AML-193 (cell line): ENCODE results near the gene FARS2.

Experiments used
- DNase-seq, 2 experiments: peaks; one replicate each; lab custom pipeline; 2025; lab: John Stamatoyannopoulos, UW

FARS2 gene

DNA sequence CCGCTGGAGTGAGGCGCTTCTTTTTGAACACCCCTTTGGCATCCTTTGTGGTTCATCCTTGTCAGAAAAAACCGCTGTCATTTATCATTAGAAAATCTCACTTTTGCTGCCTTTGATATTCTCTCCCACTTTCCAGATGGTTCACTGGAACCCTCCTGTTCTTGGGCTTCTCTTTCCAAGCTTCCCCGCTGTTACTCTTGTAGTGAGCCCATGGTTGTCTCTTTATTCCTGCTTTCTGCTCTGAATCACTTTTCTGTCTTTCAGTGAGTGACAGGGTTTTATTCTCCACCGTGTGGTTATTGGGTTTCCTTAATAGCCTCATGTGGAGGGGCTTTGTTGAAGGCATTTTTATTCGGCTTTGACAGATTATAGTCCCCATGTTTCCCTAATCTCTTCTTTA lies 117.0 kb downstream of the FARS2 start:
- DNase-seq = no peak

- peak; percentile 68 to 74 for DNase-seq
These were observed 118.4 kb downstream of the FARS2 start for GRCh38 chr6:5379647-5380242.

DNA sequence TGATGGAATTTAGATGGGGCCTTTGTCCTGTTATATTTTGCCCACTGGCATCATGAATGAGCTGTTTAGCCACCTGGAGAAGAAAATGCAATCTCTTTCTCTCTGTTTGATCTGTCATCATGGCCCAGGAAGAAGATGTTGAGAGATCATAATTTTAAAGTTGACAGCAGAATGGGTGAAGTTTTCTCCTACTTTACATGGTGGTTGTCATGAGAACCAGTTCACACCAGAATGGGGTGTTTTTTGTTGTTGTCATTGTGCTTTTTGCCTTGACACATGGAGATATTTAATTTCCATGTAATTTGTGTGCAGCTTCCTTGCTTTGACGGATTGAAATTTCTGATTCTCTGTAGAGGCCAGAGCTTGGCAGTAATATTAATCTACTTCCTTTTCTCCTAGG lies 122.5 kb downstream of the FARS2 start:
- no peak for DNase-seq

DNA sequence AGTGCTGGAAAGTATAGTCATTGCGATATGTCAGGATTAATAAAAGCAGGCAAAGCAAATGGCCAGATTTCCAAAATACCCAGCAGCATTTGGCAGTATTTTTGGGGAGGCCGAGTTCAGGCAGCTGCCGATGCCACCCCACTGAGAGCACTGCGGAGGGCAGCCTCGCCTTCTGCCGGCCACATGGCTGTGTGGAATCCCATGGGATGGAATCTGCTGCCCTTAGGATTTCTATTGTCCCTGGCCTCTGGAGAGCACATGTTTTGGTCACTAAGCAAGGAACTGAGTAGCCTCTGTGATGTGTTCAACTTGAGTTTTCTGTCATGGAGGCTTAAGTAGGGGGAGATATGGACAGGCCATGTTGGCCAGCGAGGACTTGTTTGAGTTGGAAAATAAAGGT lies 123.0 kb downstream of the FARS2 start:
- DNase-seq = no peak

DNA sequence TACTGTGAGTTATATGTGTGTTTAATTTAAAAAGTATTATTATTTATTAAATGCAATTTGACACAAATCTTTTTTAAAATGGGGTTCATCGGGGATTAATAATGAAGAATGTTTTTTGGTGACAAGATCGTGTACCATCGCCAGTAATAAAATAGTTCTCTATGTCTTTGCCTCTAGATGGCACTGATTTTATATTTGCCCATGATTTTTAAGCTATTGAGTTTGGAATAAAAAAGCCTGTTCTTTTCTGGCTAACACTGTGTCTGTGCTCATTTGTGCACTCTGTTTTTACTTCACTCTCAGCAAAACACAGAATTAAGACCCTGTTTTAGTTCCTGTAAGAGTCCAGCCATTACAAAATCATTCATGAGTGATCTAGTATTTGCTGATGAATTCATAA lies 127.0 kb downstream of the FARS2 start:
- no peak for DNase-seq

DNA sequence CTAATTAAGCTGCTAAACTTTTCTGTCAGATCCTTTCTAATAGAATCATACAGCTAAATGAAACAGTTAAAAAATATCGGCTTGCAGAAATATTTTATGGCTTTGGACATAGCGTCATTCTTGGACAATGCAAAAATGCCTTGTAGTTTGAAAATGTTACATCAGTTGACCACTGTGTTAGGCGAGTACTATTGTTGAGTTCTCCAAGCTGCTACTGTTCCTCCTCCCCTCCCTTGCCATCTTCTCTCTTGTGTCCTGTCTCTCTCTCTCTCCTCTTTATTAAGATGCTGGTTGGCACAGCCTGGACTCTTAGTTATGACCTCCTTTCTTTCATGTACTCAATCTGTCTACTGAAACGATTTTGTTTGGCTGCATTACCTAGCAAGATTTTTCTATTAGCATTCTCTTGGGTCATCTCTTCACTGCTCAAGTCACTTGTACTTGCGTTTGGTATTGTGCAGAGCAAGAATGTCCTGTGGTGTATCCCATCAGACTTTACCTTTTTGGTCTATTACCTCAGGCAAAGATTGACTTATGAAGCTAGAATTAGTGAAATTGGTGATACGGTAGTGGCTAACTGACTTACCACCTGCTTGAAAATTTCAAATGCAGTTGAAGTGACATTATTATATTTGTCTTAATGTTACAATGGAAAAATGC lies 127.9 kb downstream of the FARS2 start:
- no peak for DNase-seq

DNA sequence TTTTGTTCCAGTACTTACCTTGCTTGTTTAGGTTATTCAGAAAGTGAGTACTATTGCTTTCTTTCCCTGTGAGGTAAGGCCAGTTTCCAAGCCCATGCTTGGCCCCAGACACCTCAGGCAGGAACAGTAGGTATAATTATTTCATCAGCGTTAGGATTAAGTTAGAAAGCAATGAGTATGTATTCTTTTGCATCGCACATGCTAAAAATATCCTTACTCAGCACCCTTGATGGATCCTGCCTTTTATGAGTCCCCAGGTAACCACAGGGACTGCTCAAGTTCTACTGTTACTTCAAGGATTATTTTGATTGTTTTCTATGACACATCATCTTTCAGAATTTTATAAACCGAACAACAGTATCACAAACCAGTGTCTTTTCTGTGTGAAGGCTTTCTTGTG lies 128.9 kb downstream of the FARS2 start:
- DNase-seq = no peak

DNA sequence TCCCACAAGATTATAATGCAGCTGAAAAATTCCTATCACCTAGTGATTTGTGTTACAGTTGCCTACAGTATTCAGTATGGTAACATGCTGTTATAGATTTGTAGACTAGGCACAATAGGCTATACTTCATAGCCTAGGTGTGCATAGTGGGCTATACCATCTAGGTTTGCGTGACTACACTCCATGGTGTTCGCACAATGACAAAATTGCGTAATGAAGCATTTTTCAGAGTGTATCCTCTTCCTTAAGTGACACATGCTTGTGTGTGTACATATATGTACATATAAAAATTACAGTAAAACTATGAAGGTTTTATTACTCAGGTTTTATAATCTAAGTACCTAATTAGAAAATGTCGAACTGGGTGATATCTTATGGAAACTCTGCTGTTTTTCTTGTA lies 133.0 kb downstream of the FARS2 start:
- no peak for DNase-seq

GRCh38 chr6:5395719-5396118 lies 134.4 kb downstream of the FARS2 start:
- no peak for DNase-seq

DNA sequence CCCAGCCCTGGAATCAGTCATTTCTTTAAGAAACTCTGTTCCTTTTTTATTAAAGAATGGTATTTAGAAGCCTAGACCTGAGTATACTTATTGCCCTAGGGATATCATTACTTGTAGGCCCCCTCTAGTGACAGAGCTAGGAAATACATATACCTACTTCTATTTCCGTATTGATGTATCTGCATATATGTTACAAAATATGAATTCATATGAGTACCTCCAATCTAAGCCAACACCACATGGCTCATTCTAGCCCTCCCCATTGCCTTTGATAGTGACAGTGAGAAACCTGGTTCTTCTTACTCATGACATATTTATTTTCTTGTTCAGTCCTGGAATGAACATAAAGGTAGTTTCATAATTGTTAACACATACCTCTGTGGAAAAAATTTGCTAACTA lies 137.2 kb downstream of the FARS2 start:
- peak; percentile 86 to 89 for DNase-seq

DNA sequence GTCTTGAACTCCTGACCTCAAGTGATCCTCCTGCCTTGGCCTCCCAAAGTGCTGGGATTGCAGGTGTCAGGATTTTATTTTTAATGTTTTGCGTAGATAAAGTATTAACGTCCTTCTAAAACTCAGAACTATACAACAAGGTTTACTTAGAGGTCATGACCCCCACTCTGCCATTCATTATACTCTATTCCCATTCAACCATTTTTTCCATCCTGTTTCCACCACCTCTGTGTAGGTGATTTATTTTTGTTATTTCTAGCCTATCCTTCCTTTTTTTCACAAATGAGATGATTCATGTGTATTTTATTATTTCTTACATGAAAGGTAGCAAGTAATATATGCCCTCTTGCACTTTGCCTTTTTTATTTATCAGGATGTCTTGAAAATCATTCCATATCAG lies 138.1 kb downstream of the FARS2 start:
- DNase-seq = no peak

GRCh38 chr6:5401845-5402738 lies 140.8 kb downstream of the FARS2 start:
- peak; percentile 71 to 79 for DNase-seq

GRCh38 chr6:5403076-5403475 lies 141.8 kb downstream of the FARS2 start:
- no peak for DNase-seq

DNA sequence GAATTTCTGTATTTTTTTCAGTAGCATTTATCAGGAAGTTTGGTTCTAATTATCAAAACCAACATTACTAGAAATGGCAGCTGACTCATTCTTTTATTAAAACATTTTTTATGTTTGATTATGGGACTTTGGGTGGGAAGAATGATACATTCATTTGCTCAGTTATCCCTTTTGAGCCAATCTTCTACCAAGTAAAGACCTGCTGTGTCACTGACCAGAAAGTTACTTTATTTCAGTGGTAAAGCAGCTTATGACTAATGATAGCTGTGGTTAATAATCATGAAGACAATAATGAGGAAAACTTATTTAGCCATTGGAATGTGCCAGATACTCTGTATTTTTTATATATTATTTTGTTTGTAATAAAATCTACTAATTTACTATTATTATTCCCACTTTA lies 142.3 kb downstream of the FARS2 start:
- no peak for DNase-seq

DNA sequence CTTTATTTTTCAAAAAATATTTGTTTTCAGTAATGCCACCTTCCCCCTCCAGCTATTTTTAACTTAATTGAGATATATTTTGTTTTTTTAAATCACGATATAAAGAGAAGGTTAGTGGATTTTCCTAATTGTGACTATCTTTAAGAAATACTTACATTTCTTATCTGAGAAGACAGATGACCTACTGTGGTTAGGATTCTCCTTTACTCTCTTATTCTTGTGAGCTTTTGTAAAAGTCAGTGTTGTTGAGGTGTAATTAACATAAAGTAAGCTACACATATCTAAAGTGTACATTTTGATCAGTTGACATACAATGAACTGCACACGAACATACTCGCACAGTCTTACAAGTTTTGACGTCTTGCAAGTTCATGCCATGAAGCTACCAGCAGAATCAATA lies 144.7 kb downstream of the FARS2 start:
- DNase-seq = no peak

- no peak for DNase-seq
These were observed 150.1 kb downstream of the FARS2 start for GRCh38 chr6:5411414-5411813.

- DNase-seq = no peak
These were observed 150.7 kb downstream of the FARS2 start for GRCh38 chr6:5412017-5412416.

GRCh38 chr6:5412663-5413062 lies 151.3 kb downstream of the FARS2 start:
- DNase-seq = no peak

- no peak for DNase-seq
These were observed 154.9 kb downstream of the FARS2 start for GRCh38 chr6:5416250-5416649.

DNA sequence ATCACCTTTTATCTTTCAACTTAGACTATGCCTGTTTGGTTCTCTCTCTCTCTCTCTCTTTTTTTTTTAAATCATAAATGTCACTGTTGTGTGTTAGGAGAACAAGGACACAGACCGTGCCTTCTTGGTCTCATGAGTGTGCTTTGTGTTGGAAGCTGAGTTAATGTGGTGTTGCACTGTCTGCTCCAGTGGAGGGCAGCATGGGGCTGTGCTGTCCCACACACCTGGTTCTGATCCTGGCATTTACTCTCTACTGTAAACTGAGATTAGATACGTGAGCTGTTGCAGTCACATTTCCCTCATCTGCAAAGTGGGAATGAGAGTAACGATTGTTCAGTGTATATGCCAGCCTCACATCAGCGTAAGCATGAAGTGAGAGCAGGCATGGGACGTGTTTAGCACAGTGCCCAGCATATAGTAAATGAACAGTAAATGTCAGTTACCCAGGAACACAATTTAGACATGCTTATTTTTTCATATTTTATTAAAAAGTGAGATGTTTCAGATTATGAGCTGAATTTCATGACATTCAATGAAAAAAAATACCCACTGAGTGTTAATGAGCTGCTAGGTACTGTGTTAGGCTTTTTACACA lies 161.1 kb downstream of the FARS2 start:
- peak; percentile 3 to 33 for DNase-seq

DNA sequence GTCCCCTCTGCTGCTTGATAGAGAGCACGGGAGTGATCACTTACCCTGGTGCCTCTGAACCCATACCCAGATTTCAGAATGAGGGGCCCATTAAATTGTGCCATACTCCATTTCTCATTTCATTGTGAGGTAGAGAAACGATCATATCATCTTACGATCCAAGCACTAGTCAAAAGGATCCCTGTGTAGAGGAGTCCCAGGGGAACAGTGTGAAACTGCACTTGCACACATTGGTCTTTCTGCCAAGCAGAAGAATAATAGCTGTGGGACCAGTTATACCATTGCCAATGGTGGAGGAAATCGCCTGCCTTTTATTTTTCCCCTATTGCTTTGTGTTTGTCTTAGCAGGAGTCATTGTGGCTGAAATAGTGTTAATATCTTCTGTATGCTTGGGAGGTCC lies 161.9 kb downstream of the FARS2 start:
- DNase-seq = no peak

- DNase-seq = no peak
These were observed 163.4 kb downstream of the FARS2 start for GRCh38 chr6:5424726-5425125.

- DNase-seq = no peak
These were observed 164.0 kb downstream of the FARS2 start for GRCh38 chr6:5425267-5425666.
